Endothelial cell of umbilical vein (primary cell): Measurements from ENCODE around the gene MUC2. TPM values are rescaled to one million over a fixed set of nuclear protein-coding genes. Genes with fewer than 3 reads are reported as not detected.

Experiments used
- BruUV-seq: library from RNA; stranded (reverse); fragments of 400-500 nt; replicated peaks from 2 replicates; lab custom pipeline; 2021; lab: Mats Ljungman, UMichigan
- CTCF ChIA-PET: fragments of 300-600, 350-600 bp; sonication (Branson Sonifier 250); formaldehyde crosslinking; loops from one replicate; lab custom pipeline; 2021; ENCODE audit warnings: antibody characterized with exemption, inconsistent platforms; lab: Charles Lee
- POLR2A ChIA-PET: fragments of 300-600, 350-600 bp; sonication (Branson Sonifier 250); formaldehyde crosslinking; loops from one replicate; lab custom pipeline; 2021; ENCODE audit warnings: antibody characterized with exemption, inconsistent platforms; lab: Charles Lee
- DNase-seq: peaks from one replicate; pipeline ENCODE4 v3.0.0-alpha.2; 2011; ENCODE audit warnings: low read depth, low spot score
- FAIRE-seq: peaks from 2 replicates; lab custom pipeline; 2011; peaks lifted over from hg19 to GRCh38; lab: Jason Lieb, UNC
- H2AFZ ChIP-seq: 2 replicates; pipeline ENCODE4 v1.6.0; 2012; ENCODE audit warnings: low read depth, low read length, control low read depth, inconsistent platforms
- H3K27ac ChIP-seq: 2 replicates; pipeline ENCODE4 v1.5.1; 2011; ENCODE audit warnings: low read depth, mild to moderate bottlenecking, control low read depth, low read length, moderate library complexity; ENCODE audit not compliant: insufficient read depth
- H3K27me3 ChIP-seq, 2 experiments: 2 replicates each; pipeline versions ENCODE4 v1.6.0 to v1.6.1; 2011; ENCODE audit warnings: low read length in 2 of 2, mixed read lengths in 1 of 2; ENCODE audit not compliant: control insufficient read depth in 2 of 2, insufficient read depth in 2 of 2
- H3K36me3 ChIP-seq, 2 experiments: 2 replicates in 1 of 2; 3 replicates in 1 of 2; pipeline ENCODE4 v1.5.1; 2011; ENCODE audit warnings: low read length in 2 of 2, mild to moderate bottlenecking in 1 of 2, moderate library complexity in 1 of 2; ENCODE audit not compliant: control insufficient read depth in 2 of 2, insufficient read depth in 2 of 2; ENCODE audit errors: extremely low read depth in 1 of 2
- H3K4me1 ChIP-seq: 3 replicates; pipeline ENCODE4 v1.5.1; 2011; ENCODE audit warnings: mild to moderate bottlenecking, low read length; ENCODE audit not compliant: control insufficient read depth, insufficient read depth; ENCODE audit errors: extremely low read depth
- H3K4me2 ChIP-seq: 2 replicates; pipeline ENCODE4 v1.6.1; 2011; ENCODE audit warnings: low read length, control low read depth, mixed read lengths; ENCODE audit not compliant: insufficient read depth
- H3K4me3 ChIP-seq, 3 experiments: fragments of 200-600 bp in 1 of 3; sonication (generic), shearing (Covaris generic) in 1 of 3; replicated peaks in 1 of 3; 2 replicates each; pipeline ENCODE4 v1.5.1; 2011 to 2016; ENCODE audit warnings: control low read depth in 3 of 3, low read length in 3 of 3, mild to moderate bottlenecking in 2 of 3, inconsistent platforms in 1 of 3, low read depth in 1 of 3, moderate library complexity in 1 of 3; ENCODE audit not compliant: insufficient read depth in 1 of 3
- H3K79me2 ChIP-seq: 2 replicates; pipeline ENCODE4 v1.6.0; 2012; ENCODE audit warnings: low read length, inconsistent platforms; ENCODE audit not compliant: control insufficient read depth, insufficient read depth
- H3K9ac ChIP-seq: replicated peaks from 2 replicates; pipeline ENCODE3; 2011; ENCODE audit warnings: low read length, control low read depth; ENCODE audit not compliant: insufficient read depth; ENCODE audit errors: extremely low read depth
- H3K9me1 ChIP-seq: replicated peaks from 3 replicates; pipeline ENCODE4 v1.6.0; 2011; ENCODE audit warnings: mild to moderate bottlenecking, low read length; ENCODE audit not compliant: control insufficient read depth, insufficient read depth; ENCODE audit errors: extremely low read depth
- H3K9me3 ChIP-seq: replicated peaks from 2 replicates; pipeline ENCODE4 v1.5.1; 2012; ENCODE audit warnings: low read length, inconsistent platforms; ENCODE audit not compliant: control insufficient read depth, insufficient read depth
- H4K20me1 ChIP-seq: replicated peaks from 2 replicates; pipeline ENCODE3; 2011; ENCODE audit warnings: mild to moderate bottlenecking, low read length; ENCODE audit not compliant: control insufficient read depth, insufficient read depth; ENCODE audit errors: extremely low read depth
- EZH2 ChIP-seq: IDR thresholded peaks from 2 replicates; pipeline ENCODE4 v1.6.1; 2012; ENCODE audit warnings: borderline replicate concordance, low read depth, mild to moderate bottlenecking, moderate library complexity, low read length, inconsistent platforms; ENCODE audit not compliant: severe bottlenecking
- FOS ChIP-seq: IDR thresholded peaks from 2 replicates; pipeline ENCODE4 v1.6.1; 2011; ENCODE audit warnings: mild to moderate bottlenecking, low read length, moderate library complexity, borderline replicate concordance; ENCODE audit not compliant: insufficient read depth
- GATA2 ChIP-seq: IDR thresholded peaks from 2 replicates; pipeline ENCODE4 v1.7.0; 2011; ENCODE audit warnings: low read depth, mild to moderate bottlenecking, moderate library complexity, mixed read lengths, low read length; ENCODE audit not compliant: insufficient read length, insufficient read depth
- JUN ChIP-seq: IDR thresholded peaks from 2 replicates; pipeline ENCODE4 v1.6.1; 2011; ENCODE audit warnings: borderline replicate concordance, low read depth; ENCODE audit not compliant: insufficient read length, insufficient read depth
- MYC ChIP-seq: IDR thresholded peaks from one replicate; pipeline ENCODE4 v1.6.1; 2011; ENCODE audit warnings: mild to moderate bottlenecking, low read depth, low read length
- POLR2A ChIP-seq: IDR thresholded peaks from 2 replicates; pipeline ENCODE4 v1.6.1; 2012; ENCODE audit warnings: low read depth, mild to moderate bottlenecking, control low read depth, low read length
- POLR2AphosphoS5 ChIP-seq: IDR thresholded peaks from 2 replicates; pipeline ENCODE4 v1.6.1; 2012; ENCODE audit warnings: low read depth, mild to moderate bottlenecking, control low read depth, low read length, moderate library complexity; ENCODE audit not compliant: insufficient read depth
- dilution Hi-C: fragments of 300-500 bp; cut with MboI; formaldehyde crosslinking; loops from one replicate; pipeline ENCODE4 v1.15.0; 2019; ENCODE audit warnings: low sequenced_read_pairs; ENCODE audit not compliant: extremely low pct_ligation_motif_present
- intact Hi-C: fragments of 100-400 bp; cut with micrococcal nuclease; formaldehyde crosslinking; loops from one replicate; pipeline ENCODE4 v1.10.0; 2022
- polyA plus RNA-seq, 4 experiments: library from polyadenylated mRNA; depleted of rRNA in 3 of 4; stranded (reverse) in 3 of 4; unstranded in 1 of 4; fragments of >200 nt; gene quantifications; 2 replicates each; pipeline versions ENCODE4 v1.2.1 to v1.2.3, GENCODE V29; 2011 to 2012; ENCODE audit warnings: missing spikeins in 1 of 4
- total RNA-seq: library from RNA; stranded (reverse); gene quantifications from 2 replicates; pipeline ENCODE4 v1.2.3, GENCODE V29; 2021
- TF ChIP-seq, protein P1 (sequence below), 2 donors: IDR thresholded peaks; 1 replicate in 1 of 2; 2 replicates in 1 of 2; pipeline ENCODE4 v1.5.1; 2011; ENCODE audit warnings: low read length in 2 of 2, mild to moderate bottlenecking in 2 of 2, moderate library complexity in 2 of 2, control low read depth in 1 of 2, inconsistent platforms in 1 of 2, low read depth in 1 of 2; ENCODE audit not compliant: insufficient read depth in 1 of 2; ENCODE audit errors: extremely low read depth in 1 of 2
- TF ChIP-seq, protein P2 (sequence below): IDR thresholded peaks from 2 replicates; pipeline ENCODE4 v1.6.1; 2011; ENCODE audit not compliant: insufficient read depth, insufficient read length

The MUC2 gene
- total and polyA plus RNA-seq, 2 donors (not counting 3 experiments of a cell fraction or from before 2014, with no cell fraction given): not detected

DNA sequence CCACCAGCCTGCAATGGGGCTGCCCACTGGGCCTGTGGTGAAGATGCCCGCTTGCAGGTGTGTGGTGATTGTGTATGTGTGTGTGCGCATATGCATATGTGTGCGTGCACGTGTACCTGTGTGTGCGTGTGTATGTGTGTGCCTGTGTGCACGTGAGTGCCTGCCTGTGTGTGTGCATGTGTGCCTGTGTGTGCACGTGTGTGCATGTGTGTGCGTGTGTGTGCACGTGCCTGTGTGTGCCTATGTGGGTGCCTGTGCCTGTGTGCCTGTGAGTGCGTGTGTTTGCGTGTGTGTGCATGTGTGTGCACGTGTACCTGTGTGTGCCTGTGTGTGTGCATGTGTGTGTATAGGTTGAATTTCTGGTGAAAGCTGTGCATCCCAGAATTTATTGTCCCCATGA lies 35.8 kb upstream of the MUC2 start:
- H3K9ac ChIP-seq: no peak overlapping the region
- intact Hi-C loops (no loop called here), dilution Hi-C loops (no loop called here)
- no peak for TF ChIP-seq GATA2
- no peak for TF ChIP-seq POLR2AphosphoS5
- TF ChIP-seq EZH2: no peak
- TF ChIP-seq POLR2A: no peak
- TF ChIP-seq, protein P1, sequence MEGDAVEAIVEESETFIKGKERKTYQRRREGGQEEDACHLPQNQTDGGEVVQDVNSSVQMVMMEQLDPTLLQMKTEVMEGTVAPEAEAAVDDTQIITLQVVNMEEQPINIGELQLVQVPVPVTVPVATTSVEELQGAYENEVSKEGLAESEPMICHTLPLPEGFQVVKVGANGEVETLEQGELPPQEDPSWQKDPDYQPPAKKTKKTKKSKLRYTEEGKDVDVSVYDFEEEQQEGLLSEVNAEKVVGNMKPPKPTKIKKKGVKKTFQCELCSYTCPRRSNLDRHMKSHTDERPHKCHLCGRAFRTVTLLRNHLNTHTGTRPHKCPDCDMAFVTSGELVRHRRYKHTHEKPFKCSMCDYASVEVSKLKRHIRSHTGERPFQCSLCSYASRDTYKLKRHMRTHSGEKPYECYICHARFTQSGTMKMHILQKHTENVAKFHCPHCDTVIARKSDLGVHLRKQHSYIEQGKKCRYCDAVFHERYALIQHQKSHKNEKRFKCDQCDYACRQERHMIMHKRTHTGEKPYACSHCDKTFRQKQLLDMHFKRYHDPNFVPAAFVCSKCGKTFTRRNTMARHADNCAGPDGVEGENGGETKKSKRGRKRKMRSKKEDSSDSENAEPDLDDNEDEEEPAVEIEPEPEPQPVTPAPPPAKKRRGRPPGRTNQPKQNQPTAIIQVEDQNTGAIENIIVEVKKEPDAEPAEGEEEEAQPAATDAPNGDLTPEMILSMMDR (IDR thresholded peaks at IDR 0.05; ENCODE audit: extremely low read depth in 1 of 2, insufficient read depth in 1 of 2, low read depth in 1 of 2, low read length in 2 of 2): no peak
- TF ChIP-seq, protein P2, sequence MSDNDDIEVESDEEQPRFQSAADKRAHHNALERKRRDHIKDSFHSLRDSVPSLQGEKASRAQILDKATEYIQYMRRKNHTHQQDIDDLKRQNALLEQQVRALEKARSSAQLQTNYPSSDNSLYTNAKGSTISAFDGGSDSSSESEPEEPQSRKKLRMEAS: no peak
- TF ChIP-seq JUN: no peak
- TF ChIP-seq MYC: no peak
- no peak for TF ChIP-seq FOS
- DNase-seq: no peak
- H3K9me3 ChIP-seq: no peaks in the 10 kb centered on the region
- no peak overlapping the region for H3K4me2 ChIP-seq
- H3K27me3 ChIP-seq: no peaks in the 10 kb centered on the region
- no peaks in the 10 kb centered on the region for H3K9me1 ChIP-seq
- no TSS peak for BruUV-seq
- no peaks in the 10 kb centered on the region for H3K36me3 ChIP-seq
- no peak overlapping the region for H3K4me3 ChIP-seq
- POLR2A ChIA-PET: no interaction called here
- no peaks in the 10 kb centered on the region for H4K20me1 ChIP-seq
- no peaks in the 10 kb centered on the region for H3K4me1 ChIP-seq
- H2AFZ ChIP-seq: no peak overlapping the region
- CTCF ChIA-PET: no interaction called here
- no peak for FAIRE-seq
- no peaks in the 10 kb centered on the region for H3K79me2 ChIP-seq
- no peak overlapping the region for H3K27ac ChIP-seq
